ENCODE results near the gene COX4I2. TPM values are rescaled to one million over a fixed set of nuclear protein-coding genes. Genes with fewer than 3 reads are reported as not detected.

The COX4I2 gene
- total RNA-seq, 1 experiment from 2014 or later, result not detected

GRCh38 chr20:31673435-31673834, 35.7 kb downstream of the COX4I2 start:
- no peak overlapping the region for H3K27ac ChIP-seq (ENCODE audit: low read length)
- intact Hi-C loops (cut with micrococcal nuclease; ENCODE audit: unreplicated experiment), result no loop called here
- ChIA-PET CTCF (interaction anchor here (1.2 to 1.7 kb wide), 4 partner anchors 9 to 112 kb away, joined by 3 to 19 read pairs (median 12); no protein-coding TSS in a partner anchor), POLR2A (interaction anchor here (0.5 to 1.3 kb wide), 4 partner anchors 10 to 159 kb away, joined by 5 to 20 read pairs (median 5); partner anchors contain the start of gene HM13)
- H3K4me3 ChIP-seq (ENCODE audit: low read depth in 2 of 2, low read length in 2 of 2), result no peak overlapping the region
- no TSS peak for BruUV-seq (replicated peaks)
- H3K27me3 ChIP-seq (ENCODE audit: control insufficient read depth, insufficient read depth, low read length), result no peaks in the 10 kb centered on the region
- 0 out of 2 replicates have a peak, but pooled peaks cover 4% of the 10 kb centered on the region for H3K36me3 ChIP-seq (ENCODE audit: control insufficient read depth, insufficient read depth, low read length)
- H3K4me1 ChIP-seq (ENCODE audit: control insufficient read depth, insufficient read depth, low read length), result peaks cover 59% of the 10 kb centered on the region
- in situ Hi-C loops (cut with HindIII; ENCODE audit: low pct_unique_long_range_greater_than_20kb, low sequenced_read_pairs), result no loop called here
- TF ChIP-seq SIN3A (IDR thresholded peaks at IDR 0.05; ENCODE audit: borderline replicate concordance, insufficient read depth, low read depth, low read length) (no peak), REST (IDR thresholded peaks at IDR 0.05; ENCODE audit: insufficient read depth in 1 of 2, low read depth in 2 of 2, low read length in 1 of 2) (no peak)
- no peak for ATAC-seq
- no peak for DNase-seq (ENCODE audit: low read depth, low spot score)
- no peaks in the 10 kb centered on the region for H3K9me3 ChIP-seq (ENCODE audit: control insufficient read depth, insufficient read depth, low read depth, low read length)

- intact Hi-C loops (cut with micrococcal nuclease; ENCODE audit: unreplicated experiment), result no loop called here
- BruUV-seq (replicated peaks), result no TSS peak
- ATAC-seq (0 out of 2 replicates have a peak, but pooled peaks have one; percentile 5), DNase-seq (ENCODE audit: low read depth, low spot score) (no peak)
- Histone ChIP-seq H3K4me3 (ENCODE audit: low read depth in 2 of 2, low read length in 2 of 2) (no peak overlapping the region), H3K4me1 (ENCODE audit: control insufficient read depth, insufficient read depth, low read length) (peaks cover 65% of the 10 kb centered on the region), H3K27ac (ENCODE audit: low read length) (peak overlapping the region; percentile 8; the same call in 1 of the 2 replicates), H3K9me3 (ENCODE audit: control insufficient read depth, insufficient read depth, low read depth, low read length) (no peaks in the 10 kb centered on the region), H3K36me3 (ENCODE audit: control insufficient read depth, insufficient read depth, low read length) (0 out of 2 replicates have a peak, but pooled peaks cover 4% of the 10 kb centered on the region), H3K27me3 (ENCODE audit: control insufficient read depth, insufficient read depth, low read length) (no peaks in the 10 kb centered on the region)
- in situ Hi-C loops (cut with HindIII; ENCODE audit: low pct_unique_long_range_greater_than_20kb, low sequenced_read_pairs), result no loop called here
- ChIA-PET POLR2A (interaction anchor here (0.6 to 1.3 kb wide), 5 partner anchors 10 to 70 kb away, joined by 5 to 11 read pairs (median 5); no protein-coding TSS in a partner anchor), CTCF (interaction anchor here (0.5 to 1.8 kb wide), 8 partner anchors 9 to 152 kb away, joined by 3 to 19 read pairs (median 9); no protein-coding TSS in a partner anchor)
- TF ChIP-seq SIN3A (IDR thresholded peaks at IDR 0.05; ENCODE audit: borderline replicate concordance, insufficient read depth, low read depth, low read length), result no peak
- no peak for TF ChIP-seq TCF7L2 (IDR thresholded peaks at IDR 0.05; ENCODE audit: low read depth, low read length)
- no peak for TF ChIP-seq POLR2AphosphoS5 (IDR thresholded peaks at IDR 0.05; ENCODE audit: low read depth, low read length)
- TF ChIP-seq REST (IDR thresholded peaks at IDR 0.05; ENCODE audit: insufficient read depth in 1 of 2, low read depth in 2 of 2, low read length in 1 of 2), result no peak
- TF ChIP-seq CTCF (IDR thresholded peaks at IDR 0.05), result no peak
These were observed 36.3 kb downstream of the COX4I2 start for GRCh38 chr20:31673943-31674463.

Measured in Panc1 (cell line).